Measurements from ENCODE around the gene MYO9A.
"Not testable (repeated sequence)": the region's sequence is repeated elsewhere in the genome, so short reads cannot be mapped to it uniquely, and the experiment has no call there.

MYO9A gene

DNA sequence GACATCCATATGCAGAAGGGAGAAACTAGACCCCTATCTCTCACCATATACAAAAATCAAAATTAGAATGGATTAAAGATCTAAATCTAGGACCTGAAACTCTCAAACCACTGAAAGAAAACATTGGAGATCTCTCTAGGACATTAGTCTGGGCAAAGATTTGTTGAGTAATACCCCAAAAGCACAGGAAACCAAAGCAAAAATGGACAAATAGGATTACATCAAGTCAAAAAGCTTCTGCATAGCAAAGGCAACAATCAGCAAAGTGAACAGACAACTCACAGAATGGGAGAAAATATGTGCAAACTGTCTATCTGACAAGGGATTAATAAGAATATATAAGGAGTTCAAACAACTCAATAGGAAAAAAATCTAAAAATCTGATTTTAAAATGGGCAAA, 54.8 kb downstream of the MYO9A start:
- H3K4me3 ChIP-seq (ENCODE audit: low read depth, low read length), result no peak overlapping the region
- TF ChIP-seq, protein P1, sequence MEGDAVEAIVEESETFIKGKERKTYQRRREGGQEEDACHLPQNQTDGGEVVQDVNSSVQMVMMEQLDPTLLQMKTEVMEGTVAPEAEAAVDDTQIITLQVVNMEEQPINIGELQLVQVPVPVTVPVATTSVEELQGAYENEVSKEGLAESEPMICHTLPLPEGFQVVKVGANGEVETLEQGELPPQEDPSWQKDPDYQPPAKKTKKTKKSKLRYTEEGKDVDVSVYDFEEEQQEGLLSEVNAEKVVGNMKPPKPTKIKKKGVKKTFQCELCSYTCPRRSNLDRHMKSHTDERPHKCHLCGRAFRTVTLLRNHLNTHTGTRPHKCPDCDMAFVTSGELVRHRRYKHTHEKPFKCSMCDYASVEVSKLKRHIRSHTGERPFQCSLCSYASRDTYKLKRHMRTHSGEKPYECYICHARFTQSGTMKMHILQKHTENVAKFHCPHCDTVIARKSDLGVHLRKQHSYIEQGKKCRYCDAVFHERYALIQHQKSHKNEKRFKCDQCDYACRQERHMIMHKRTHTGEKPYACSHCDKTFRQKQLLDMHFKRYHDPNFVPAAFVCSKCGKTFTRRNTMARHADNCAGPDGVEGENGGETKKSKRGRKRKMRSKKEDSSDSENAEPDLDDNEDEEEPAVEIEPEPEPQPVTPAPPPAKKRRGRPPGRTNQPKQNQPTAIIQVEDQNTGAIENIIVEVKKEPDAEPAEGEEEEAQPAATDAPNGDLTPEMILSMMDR (IDR thresholded peaks at IDR 0.05; ENCODE audit: low read depth, low read length, missing control alignments), result no peak
- DNase-seq (ENCODE audit: low read depth), result no peak
- in situ Hi-C loops (cut with HindIII; ENCODE audit: low sequenced_read_pairs), result no loop called here

DNA sequence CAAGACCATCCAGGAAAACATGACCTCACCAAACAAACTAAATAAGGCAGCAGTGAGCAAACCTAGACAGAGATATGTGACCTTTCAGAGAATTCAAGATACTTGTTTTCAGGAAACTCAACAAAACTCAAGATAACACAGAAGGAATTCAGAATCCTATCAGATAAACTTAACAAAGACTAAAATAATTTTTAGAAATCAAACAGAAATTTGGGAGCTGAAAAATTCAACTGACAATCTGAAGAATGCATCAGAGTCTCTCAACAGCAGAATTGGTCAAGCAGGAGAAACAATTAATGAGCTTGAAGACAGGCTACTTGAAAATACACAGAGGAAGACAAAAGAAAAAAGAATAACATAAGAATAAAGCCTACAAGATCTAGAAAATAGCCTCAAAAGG, 55.6 kb downstream of the MYO9A start:
- TF ChIP-seq, protein P1 (IDR thresholded peaks at IDR 0.05; ENCODE audit: low read depth, low read length, missing control alignments), result no peak
- H3K4me3 ChIP-seq (ENCODE audit: low read depth, low read length), result no peak overlapping the region
- in situ Hi-C loops (cut with HindIII; ENCODE audit: low sequenced_read_pairs), result no loop called here
- DNase-seq (ENCODE audit: low read depth), result no peak

DNA sequence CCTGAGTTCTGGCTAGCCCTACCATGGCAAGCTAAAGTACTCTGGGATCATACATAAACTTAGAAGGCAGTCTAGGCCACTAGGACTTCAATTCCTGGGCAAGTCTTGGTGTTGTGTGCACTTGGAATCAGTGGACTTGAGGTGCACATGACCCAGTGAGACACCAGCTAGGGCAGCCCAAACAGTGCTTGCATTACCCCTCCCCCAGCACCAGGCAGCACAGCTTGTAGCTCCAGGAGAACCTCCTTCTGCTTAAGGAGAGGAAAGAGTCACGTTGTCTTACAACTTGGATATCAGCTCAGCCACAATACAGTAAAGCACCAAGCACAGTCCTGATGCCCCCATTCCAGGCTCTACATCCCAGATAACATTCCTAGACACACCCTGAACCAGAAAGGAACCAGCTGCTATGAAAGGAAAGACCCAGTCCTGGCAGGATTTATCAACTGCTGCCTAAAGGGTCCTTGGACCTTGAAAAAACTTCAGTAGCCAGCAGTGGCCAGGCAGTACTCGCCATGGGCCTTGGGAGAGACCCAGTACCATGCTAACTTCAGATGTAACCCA, 57.2 kb downstream of the MYO9A start:
- in situ Hi-C loops (cut with HindIII; ENCODE audit: low sequenced_read_pairs), result no loop called here
- no peak overlapping the region for H3K4me3 ChIP-seq (ENCODE audit: low read depth, low read length)
- TF ChIP-seq, protein P1 (IDR thresholded peaks at IDR 0.05; ENCODE audit: low read depth, low read length, missing control alignments), result no peak
- DNase-seq (ENCODE audit: low read depth), result no peak

DNA sequence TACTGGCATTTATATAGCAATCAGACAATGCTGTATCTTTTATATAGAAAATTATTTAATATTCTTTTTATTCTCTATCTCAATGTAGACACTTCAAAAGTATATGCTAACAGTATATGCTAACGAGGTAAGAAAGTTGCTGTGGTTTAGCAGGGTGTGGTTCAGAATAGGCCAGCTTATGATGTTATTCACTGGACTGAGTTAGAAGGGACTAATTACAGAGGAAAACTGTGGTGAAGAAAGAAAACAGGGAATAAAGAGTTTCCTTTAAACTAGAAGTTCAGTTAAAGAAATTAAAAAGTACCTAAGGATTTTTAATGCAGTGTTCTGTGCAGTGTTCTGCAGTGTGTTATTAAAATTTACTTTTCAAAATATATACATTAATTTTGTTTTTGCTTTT, 59.4 kb downstream of the MYO9A start:
- no peak for DNase-seq (ENCODE audit: low read depth)
- TF ChIP-seq, protein P1 (IDR thresholded peaks at IDR 0.05; ENCODE audit: low read depth, low read length, missing control alignments), result no peak
- in situ Hi-C loops (cut with HindIII; ENCODE audit: low sequenced_read_pairs), result no loop called here
- H3K4me3 ChIP-seq (ENCODE audit: low read depth, low read length), result no peak overlapping the region

DNA sequence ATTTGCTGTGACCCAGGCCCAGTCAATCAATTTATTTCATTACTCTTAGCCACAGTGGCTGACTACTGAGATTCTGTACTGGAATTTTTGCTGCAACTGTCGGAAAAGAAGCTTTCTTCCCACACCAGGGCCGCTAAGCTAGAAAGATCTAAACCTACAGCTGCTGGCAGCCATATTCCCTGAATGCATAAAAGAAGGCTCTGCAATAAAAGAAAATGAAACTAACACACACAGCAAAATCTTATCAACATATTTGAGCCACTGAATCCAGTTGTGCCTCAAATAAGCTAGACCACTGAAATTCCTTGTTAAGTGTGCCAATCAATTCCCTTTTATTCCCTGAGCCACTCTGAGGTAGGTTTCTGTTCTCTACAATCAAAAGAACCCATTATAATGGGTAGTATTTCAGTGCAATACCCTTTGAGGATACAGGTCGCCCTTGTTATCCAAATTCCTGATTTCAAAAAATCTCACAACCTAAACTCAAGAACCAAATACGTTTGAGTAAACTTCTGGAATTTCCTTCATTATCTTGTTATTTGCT, 60.3 kb downstream of the MYO9A start:
- in situ Hi-C loops (cut with HindIII; ENCODE audit: low sequenced_read_pairs), result no loop called here
- H3K4me3 ChIP-seq (ENCODE audit: low read depth, low read length), result no peak overlapping the region
- TF ChIP-seq, protein P1 (IDR thresholded peaks at IDR 0.05; ENCODE audit: low read depth, low read length, missing control alignments), result no peak
- DNase-seq (ENCODE audit: low read depth), result no peak

DNA sequence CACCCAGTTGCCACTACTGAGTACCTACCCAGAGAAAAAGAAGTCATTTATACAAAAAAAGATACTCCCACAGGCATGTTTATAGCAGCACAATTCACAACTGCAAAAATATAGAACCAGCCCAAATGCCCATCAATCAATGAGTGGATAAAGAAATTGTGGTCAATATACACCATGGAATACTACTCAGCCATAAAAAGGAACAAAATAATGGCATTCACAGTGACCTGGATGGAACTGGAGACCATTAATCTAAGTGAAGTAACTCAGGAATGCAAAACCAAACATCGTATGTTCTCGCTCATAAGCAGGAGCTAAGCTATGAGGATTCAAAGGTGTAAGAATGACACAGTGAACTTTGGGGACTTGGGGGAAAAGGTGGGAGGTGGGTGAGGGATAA, 61.7 kb downstream of the MYO9A start:
- DNase-seq (ENCODE audit: low read depth); H3K4me3 ChIP-seq (ENCODE audit: low read depth, low read length); in situ Hi-C loops (cut with HindIII; ENCODE audit: low sequenced_read_pairs): not testable (repeated sequence)

DNA sequence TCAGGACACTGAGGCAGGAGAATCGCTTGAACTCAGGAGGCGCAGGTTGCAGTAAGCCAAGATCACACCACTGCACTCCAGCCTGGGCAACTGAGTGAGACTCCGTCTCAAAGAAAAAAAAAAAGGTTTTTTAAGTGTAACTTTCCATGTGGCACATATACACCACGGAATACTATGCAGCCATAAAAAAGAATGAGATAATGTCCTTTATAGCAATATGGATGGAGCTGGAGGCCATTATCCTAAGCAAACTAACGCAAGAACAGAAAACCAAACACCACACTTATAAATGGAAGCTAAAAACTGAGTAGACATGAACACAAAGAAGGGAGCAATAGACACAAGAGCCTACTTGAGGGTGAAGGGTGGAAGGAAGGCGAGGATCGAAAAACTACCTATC, 64.7 kb downstream of the MYO9A start:
- DNase-seq (ENCODE audit: low read depth); in situ Hi-C loops (cut with HindIII; ENCODE audit: low sequenced_read_pairs); H3K4me3 ChIP-seq (ENCODE audit: low read depth, low read length): not testable (repeated sequence)

DNA sequence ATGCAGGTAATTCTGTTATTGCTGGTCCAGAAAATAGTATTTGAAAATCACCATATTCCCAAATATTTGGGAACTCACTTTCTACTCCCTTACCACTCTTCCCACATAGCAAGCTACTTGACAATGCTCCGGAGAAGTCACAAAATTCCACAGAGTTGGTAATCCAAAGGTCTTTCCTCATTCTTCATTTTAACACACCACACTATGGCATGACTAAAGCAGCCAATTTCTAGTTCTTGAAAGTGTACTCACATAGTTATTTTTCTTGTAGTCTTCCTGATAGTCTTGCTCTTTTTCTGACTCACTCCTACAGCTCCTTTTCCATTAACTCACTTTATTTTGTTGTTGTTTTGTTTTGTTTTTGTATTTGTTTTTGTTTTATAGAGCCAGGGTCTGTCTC, 67.2 kb downstream of the MYO9A start:
- in situ Hi-C loops (cut with HindIII; ENCODE audit: low sequenced_read_pairs), result no loop called here
- no peak for DNase-seq (ENCODE audit: low read depth)
- H3K4me3 ChIP-seq (ENCODE audit: low read depth, low read length), result no peak overlapping the region
- TF ChIP-seq, protein P1 (IDR thresholded peaks at IDR 0.05; ENCODE audit: low read depth, low read length, missing control alignments), result no peak

Data from astrocyte of the cerebellum (primary cell).